ENCODE results near the gene GSS. TPM values are rescaled to one million over a fixed set of nuclear protein-coding genes. Genes with fewer than 3 reads are reported as not detected.
"Not testable (repeated sequence)": the region's sequence is repeated elsewhere in the genome, so short reads cannot be mapped to it uniquely, and the experiment has no call there.

GSS gene
- total and polyA plus RNA-seq, 5 experiments from 2014 or later, result 29.3 to 42.4 (median 41.0) TPM

DNA sequence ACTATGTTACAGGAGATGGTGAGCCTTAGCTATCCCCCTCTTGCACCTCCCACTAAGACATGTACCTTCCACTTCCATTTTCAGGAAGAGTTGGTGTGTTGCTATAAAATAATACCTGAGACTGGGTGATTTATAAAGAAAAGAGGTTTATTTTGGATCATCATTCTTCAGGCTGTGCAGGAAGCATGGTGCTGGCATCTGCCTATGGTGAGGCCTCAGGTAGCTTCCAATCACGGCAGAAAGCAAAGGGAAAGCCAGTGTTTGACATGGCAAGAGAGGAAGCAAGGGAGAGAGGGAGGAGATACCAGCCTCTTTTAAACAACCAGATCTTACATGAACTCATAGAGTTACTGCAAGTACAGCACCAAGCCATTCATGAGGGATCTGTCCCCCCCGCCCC, 32.2 kb downstream of the GSS start:
- POLR2A ChIA-PET, result no interaction called here
- no peak overlapping the region for H3K4me3 Mint-ChIP-seq
- no peak for ATAC-seq
- H3K36me3 Mint-ChIP-seq, result peaks cover 0 to 37% (median 0%) of the 10 kb centered on the region in 3 donors
- DNase-seq, result no peak
- no peak overlapping the region for H3K27ac Mint-ChIP-seq
- no peaks in the 10 kb centered on the region for H3K27me3 Mint-ChIP-seq
- H3K4me1 Mint-ChIP-seq, result peaks cover 2 to 18% (median 15%) of the 10 kb centered on the region in 4 donors
- no peaks in the 10 kb centered on the region for H3K9me3 Mint-ChIP-seq

DNA sequence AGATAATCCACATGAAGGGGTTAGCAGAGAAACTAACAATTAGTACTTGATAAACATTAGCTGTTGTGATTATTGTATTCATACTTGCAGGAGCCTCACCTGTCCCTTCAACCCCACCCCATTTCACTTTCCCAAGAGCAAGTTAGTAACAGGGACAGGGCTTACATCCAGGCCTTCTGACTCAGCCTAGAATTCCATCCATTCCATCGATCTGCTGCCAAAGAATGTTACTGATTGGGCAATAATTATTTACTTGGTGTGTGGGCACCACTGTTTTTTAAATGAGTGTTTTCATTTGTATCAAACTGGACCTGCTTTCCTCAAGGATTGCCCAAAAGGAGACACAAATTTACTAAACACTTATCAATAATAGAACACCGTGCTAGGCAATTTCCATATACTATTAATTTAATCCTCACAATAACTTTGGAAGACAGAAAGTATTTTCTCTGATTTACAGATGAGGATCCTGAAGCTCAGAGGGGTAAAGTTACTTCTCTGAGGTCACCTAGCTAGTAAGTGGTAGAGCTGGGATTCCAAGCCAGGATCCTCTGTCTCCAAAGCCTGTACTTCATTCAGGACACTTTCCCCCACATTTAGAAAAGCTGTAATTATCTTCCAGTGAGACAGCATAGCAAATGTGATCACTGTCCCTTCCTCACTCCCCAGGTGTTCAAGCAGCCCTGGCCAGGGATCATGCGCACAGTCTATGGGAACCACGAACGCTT, 32.8 kb downstream of the GSS start:
- Mint-ChIP-seq H3K4me3 (no peak overlapping the region), H3K36me3 (peaks cover 0 to 33% (median 3%) of the 10 kb centered on the region in 3 donors), H3K27ac (no peak overlapping the region), H3K27me3 (no peaks in the 10 kb centered on the region), H3K9me3 (no peaks in the 10 kb centered on the region), H3K4me1 (peaks cover 6 to 24% (median 20%) of the 10 kb centered on the region in 4 donors)
- DNase-seq (no peak), ATAC-seq (no peak)
- POLR2A ChIA-PET, result no interaction called here

DNA sequence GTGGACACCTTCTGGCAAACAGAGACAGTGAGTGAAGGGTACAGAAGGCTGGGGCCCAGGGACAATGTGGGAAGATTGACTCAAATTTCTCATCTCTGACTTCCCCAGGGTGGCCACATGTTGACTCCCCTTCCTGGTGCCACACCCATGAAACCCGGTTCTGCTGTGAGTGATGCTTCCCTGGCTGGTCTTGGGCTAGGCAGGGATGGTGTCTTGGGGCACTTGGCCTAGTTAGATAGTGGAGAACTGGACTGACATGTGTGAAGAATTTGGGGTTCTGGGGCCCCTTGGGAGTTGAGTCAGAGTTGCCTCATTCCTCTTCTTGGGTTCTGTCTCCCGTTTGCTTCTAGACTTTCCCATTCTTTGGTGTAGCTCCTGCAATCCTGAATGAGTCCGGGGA, 34.2 kb downstream of the GSS start:
- Mint-ChIP-seq H3K36me3 (peaks cover 0 to 23% (median 3%) of the 10 kb centered on the region in 3 donors), H3K27me3 (no peaks in the 10 kb centered on the region), H3K4me3 (no peak overlapping the region), H3K4me1 (peaks cover 10 to 21% (median 17%) of the 10 kb centered on the region in 4 donors), H3K9me3 (no peaks in the 10 kb centered on the region), H3K27ac (no peak overlapping the region)
- DNase-seq, result no peak
- POLR2A ChIA-PET, result no interaction called here
- ATAC-seq, result no peak

DNA sequence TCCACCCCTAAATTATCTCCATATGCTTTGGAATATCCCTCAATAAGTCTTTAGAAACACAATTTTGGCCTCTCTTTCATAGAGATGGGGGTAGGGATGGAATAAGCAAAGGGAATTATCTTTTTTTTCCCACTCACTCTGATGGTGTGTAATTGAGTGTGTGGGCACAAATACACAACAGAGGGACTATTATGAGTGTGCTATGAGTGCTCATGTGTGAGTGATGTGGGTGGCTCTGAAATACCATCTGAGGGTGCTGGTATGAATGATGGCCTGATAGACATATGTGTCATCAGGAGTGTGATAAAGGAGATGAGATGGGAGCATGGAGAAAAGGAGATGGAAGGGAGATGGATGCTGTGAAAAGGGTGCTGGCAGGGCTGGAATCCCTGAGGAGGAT, 35.6 kb downstream of the GSS start:
- peaks cover 8 to 10% (median 9%) of the 10 kb centered on the region in 4 donors for H3K4me1 Mint-ChIP-seq
- POLR2A ChIA-PET, result interaction anchor here (0.7 kb wide), 1 partner anchor 19 kb away, joined by 3 read pairs; no protein-coding TSS in a partner anchor
- DNase-seq (no peak), ATAC-seq (no peak)
- peak overlapping the region in 1 of 10 donors; percentile 58 for H3K27ac Mint-ChIP-seq
- no peaks in the 10 kb centered on the region for H3K27me3 Mint-ChIP-seq
- H3K36me3 Mint-ChIP-seq, result peaks cover 0 to 21% (median 3%) of the 10 kb centered on the region in 3 donors
- no peak overlapping the region for H3K4me3 Mint-ChIP-seq
- H3K9me3 Mint-ChIP-seq, result no peaks in the 10 kb centered on the region

DNA sequence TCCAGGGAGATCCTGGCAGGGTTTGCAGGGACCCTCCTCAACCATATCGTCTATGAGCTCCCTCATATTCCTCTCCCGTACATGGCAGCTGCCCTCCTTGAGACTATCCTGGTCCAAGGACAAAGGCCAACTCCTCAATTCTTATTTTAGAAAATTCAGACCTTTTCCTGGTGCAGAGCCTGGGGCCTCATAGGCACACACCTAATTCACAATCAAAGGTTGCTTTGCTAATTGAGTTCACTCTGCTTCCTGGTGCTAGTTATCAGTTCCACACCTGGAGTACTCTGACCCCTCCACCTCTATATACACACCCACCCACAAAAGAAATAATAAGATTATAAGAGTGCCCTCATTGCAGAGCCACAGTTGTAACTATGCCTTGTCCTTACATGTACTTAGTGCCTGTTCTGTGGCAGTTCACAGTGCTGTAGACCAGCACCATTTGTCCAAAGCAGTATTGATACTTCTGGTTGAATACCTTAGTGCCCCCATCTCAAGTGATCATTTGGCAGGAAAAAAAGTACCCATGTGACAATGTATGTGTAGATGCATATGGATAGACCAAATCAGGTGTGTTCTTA, 38.7 kb downstream of the GSS start:
- H3K27ac Mint-ChIP-seq, result peak overlapping the region in 1 of 10 donors; percentile 20
- ATAC-seq (no peak), DNase-seq (no peak)
- peaks cover 7 to 10% (median 9%) of the 10 kb centered on the region in 4 donors for H3K4me1 Mint-ChIP-seq
- no peaks in the 10 kb centered on the region for H3K9me3 Mint-ChIP-seq
- POLR2A ChIA-PET, result interaction anchor here (0.7 kb wide), 1 partner anchor 18 kb away, joined by 3 read pairs; no protein-coding TSS in a partner anchor
- no peak overlapping the region for H3K4me3 Mint-ChIP-seq
- H3K27me3 Mint-ChIP-seq, result no peaks in the 10 kb centered on the region
- H3K36me3 Mint-ChIP-seq, result peaks cover 0 to 23% (median 3%) of the 10 kb centered on the region in 3 donors

DNA sequence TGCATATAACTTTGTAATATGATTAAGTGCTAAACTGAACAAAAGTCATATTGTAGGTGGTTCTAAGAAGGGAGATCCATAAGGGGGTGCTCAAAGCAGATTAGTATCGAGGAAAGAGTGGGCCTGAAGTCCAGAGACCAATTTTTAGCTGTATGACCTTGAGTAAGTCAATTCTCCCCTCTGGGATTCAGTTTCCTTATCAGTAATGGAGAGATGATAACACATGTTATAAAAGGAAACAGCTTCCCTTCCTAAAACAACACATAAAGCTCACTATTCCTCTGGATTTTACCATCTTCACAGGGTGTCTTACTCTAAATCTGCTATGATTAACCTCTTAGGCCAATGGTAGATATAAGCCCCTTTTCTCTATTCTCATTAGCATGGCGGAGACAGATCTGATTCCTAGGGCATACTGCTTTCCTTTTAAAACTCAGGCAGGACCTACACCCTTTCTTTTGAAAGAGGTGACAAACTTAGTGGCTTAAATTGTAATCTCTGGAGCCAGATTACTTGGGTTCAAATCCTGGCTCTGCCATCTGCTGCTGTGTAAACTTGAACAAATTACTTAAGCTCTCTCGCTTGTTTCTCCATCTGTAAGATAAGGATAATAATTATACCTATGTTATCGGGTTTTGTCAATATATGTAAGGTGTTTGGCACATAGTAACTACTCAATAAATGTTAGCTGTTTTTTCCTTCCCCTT, 39.7 kb downstream of the GSS start:
- POLR2A ChIA-PET, result no interaction called here
- Mint-ChIP-seq H3K4me3 (no peak overlapping the region), H3K27me3 (no peaks in the 10 kb centered on the region), H3K9me3 (no peaks in the 10 kb centered on the region), H3K27ac (peak overlapping the region in 1 of 10 donors; percentile 46), H3K36me3 (peaks cover 0 to 16% (median 3%) of the 10 kb centered on the region in 3 donors), H3K4me1 (peaks cover 7 to 10% (median 9%) of the 10 kb centered on the region in 4 donors)
- ATAC-seq (no peak), DNase-seq (no peak)

DNA sequence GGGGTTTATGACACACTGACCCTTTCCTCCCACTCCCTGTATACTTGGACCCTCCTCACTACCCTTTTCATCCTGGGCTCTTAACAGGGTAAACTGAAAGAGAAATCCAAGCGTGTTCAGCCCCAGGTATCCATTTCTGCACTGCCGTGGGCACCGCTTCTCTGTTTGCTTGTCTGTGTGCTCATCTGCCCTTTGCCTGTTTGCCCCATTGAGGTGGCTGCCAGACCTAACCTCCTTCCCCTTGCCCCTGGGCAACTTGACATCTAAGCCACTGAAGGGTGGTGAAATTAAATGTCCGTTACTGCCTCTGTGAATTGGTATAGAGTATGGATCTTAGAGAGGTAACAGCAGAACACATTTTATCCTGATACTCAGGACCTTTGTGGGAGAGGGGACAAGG, 40.5 kb downstream of the GSS start:
- no peak for ATAC-seq
- no peaks in the 10 kb centered on the region for H3K9me3 Mint-ChIP-seq
- POLR2A ChIA-PET, result no interaction called here
- H3K36me3 Mint-ChIP-seq, result peaks cover 0 to 8% (median 3%) of the 10 kb centered on the region in 3 donors
- peak overlapping the region in 1 of 10 donors; percentile 22 for H3K27ac Mint-ChIP-seq
- no peaks in the 10 kb centered on the region for H3K27me3 Mint-ChIP-seq
- H3K4me1 Mint-ChIP-seq, result peaks cover 7 to 9% (median 9%) of the 10 kb centered on the region in 4 donors
- no peak overlapping the region for H3K4me3 Mint-ChIP-seq
- no peak for DNase-seq

DNA sequence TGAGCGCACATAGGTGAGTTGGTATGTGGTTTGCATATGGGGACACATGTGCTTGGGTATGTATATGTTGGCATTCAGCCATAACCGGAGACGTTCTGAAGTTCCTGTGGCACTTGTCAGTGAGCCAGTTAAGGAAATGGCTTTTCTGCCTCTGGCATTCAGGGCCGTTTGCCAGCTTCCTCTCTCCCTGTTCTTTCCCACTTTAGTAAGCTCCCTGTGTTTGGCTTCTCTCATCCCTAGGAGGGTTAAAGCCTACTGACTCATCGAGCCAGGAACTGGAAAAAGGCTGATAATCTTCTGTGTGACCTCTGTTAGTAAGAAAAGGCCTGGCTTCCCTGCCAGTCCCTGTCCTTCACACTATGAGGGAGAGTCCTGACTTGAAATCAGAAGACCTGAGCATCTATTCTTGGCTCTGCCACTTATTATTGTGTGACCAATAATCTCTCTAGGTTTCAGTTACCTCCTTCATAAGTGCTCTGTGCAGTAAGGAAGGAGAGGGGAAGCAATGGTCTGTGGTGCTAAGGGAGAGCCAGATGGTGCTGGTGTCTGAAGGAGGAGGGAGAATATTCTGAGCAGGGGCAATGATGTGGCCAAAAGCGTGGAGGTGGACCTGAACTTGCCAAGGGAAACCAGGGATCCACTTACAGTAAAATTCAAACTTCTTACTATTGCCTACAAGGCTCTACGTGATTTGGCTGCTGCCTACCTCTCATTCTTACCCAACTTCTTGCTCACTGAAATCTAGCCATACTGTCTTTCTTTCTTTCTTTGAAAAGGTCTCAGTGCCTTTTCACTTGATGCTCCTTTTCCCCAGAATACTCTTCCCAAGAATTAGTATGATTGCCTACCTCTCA, 47.8 kb downstream of the GSS start:
- no peaks in the 10 kb centered on the region for H3K27me3 Mint-ChIP-seq
- H3K9me3 Mint-ChIP-seq, result no peaks in the 10 kb centered on the region
- H3K4me1 Mint-ChIP-seq, result peaks cover 3 to 10% (median 8%) of the 10 kb centered on the region in 4 donors
- peak overlapping the region in 3 of 10 donors; percentile 27 to 71 (median 29) for H3K27ac Mint-ChIP-seq
- ATAC-seq (no peak), DNase-seq (peak in 2 of 10 donors; percentile 9 to 12)
- POLR2A ChIA-PET, result no interaction called here
- H3K36me3 Mint-ChIP-seq, result peaks cover 0 to 2% (median 0%) of the 10 kb centered on the region in 3 donors
- H3K4me3 Mint-ChIP-seq, result no peak overlapping the region

DNA sequence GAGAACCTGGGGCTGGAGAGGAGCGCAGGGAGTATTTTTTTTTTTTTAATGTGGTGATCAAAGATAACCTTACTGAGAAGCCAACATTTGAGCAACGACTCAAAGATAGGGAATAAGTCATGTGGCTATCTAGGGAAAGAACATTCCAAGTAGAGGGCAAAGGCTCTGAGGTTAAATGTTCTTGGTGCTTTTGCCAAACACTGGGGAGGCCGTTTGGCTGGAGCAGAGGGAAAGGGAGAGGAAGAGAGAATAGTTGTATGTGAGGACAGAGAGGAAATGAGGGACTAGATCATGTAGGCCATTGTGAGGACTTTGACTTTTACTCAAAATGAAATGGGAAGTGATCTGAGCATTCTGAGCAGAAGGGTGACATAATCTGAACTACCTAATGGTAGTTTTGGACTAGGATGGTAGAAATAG, 51.4 kb downstream of the GSS start:
- POLR2A ChIA-PET, result interaction anchor here (1.0 kb wide), 1 partner anchor 35 kb away, joined by 4 read pairs; no protein-coding TSS in a partner anchor
- Mint-ChIP-seq H3K4me1 (peaks cover 3 to 10% (median 8%) of the 10 kb centered on the region in 4 donors), H3K4me3 (no peak overlapping the region), H3K27me3 (no peaks in the 10 kb centered on the region), H3K27ac (no peak overlapping the region), H3K36me3 (peaks cover 2 to 6% (median 4%) of the 10 kb centered on the region in 3 donors), H3K9me3 (no peaks in the 10 kb centered on the region)
- DNase-seq (no peak), ATAC-seq (no peak)

DNA sequence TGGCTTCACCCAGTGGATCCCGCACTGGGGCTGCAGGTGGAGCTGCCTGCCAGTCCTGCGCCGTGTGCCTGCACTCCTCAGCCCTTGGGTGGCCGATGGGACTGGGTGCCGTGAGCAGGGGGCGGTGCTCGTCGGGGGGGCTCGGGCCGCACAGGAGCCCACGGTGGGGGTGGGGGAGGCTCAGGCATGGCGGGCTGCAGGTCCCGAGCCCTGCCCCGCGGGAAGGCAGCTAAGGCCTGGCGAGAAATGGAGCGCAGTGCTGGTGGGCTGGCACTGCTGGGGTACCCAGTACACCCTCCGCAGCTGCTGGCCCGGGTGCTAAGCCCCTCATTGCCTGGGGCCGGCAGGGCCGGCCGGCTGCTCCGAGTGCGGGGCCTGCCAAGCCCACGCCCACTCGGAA, 56.9 kb downstream of the GSS start:
- H3K9me3 Mint-ChIP-seq, DNase-seq, H3K4me1 Mint-ChIP-seq, H3K36me3 Mint-ChIP-seq, H3K27me3 Mint-ChIP-seq, H3K27ac Mint-ChIP-seq, H3K4me3 Mint-ChIP-seq, POLR2A ChIA-PET, ATAC-seq: not testable (repeated sequence)

DNA sequence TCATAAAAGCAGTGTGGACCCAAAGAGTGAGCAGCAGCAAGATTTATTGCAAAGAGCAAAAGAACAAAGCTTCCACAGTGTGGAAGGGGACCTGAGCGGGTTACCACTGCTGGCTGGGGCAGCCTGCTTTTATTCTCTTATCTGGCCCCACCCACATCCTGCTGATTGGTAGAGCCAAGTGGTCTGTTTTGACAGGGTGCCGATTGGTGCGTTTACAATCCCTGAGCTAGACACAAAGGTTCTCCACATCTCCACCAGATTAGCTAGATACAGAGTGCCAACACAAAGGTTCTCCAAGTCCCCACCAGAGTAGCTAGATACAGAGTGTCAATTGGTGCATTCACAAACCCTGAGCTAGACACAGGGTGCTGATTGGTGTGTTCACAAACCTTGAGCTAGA, 57.5 kb downstream of the GSS start:
- POLR2A ChIA-PET, H3K9me3 Mint-ChIP-seq, H3K27me3 Mint-ChIP-seq, H3K27ac Mint-ChIP-seq, DNase-seq, H3K4me1 Mint-ChIP-seq, ATAC-seq, H3K4me3 Mint-ChIP-seq, H3K36me3 Mint-ChIP-seq: not testable (repeated sequence)

DNA sequence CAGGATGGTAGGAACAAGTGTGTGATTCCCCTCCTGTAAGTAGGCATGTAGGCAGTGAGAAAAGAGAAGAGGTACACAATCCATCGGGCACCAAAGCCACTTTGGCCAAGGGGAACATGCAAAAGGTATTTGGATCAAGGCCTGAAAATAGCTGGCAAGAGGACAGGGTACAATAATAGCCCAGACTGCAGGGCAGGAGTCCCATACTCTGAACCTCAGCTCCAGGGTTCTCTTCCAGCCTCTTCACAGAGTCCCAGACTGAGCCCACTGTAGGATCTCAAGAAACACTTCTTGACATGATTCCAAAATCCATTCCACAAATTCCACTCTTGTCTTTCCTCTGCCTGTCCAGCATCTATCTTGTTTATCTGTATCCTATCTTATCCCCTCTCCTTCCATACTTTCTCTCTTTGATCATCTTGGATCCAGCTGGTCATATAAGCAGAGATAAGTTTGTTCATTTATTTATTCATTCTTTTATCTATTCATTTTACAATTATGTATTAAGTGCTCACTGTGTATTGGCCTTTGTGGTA, 59.5 kb downstream of the GSS start:
- Mint-ChIP-seq H3K27ac (no peak overlapping the region), H3K27me3 (no peaks in the 10 kb centered on the region), H3K4me3 (no peak overlapping the region), H3K9me3 (no peaks in the 10 kb centered on the region), H3K4me1 (peaks cover 3 to 17% (median 11%) of the 10 kb centered on the region in 4 donors), H3K36me3 (peaks cover under 1 to 6% (median 2%) of the 10 kb centered on the region in 3 donors)
- no peak for ATAC-seq
- POLR2A ChIA-PET, result no interaction called here
- no peak for DNase-seq

Measured in naive thymus-derived CD8-positive, alpha-beta T cell (primary cell).